ENCODE results near the gene MTMR2. TPM values are rescaled to one million over a fixed set of nuclear protein-coding genes. Genes with fewer than 3 reads are reported as not detected.

MTMR2 gene
- total and polyA plus RNA-seq, 9 of the 15 experiments (the other 6 are each of a cell fraction or from before 2014, with no cell fraction given) = 12.6 to 35.8 (median 25.2) TPM

- TF ChIP-seq ZBTB40 (IDR thresholded peaks at IDR 0.05) (no peak), ZBTB40 (CRISPR knock-in tag; IDR thresholded peaks at IDR 0.05) (no peak), SAFB2 (IDR thresholded peaks at IDR 0.05; ENCODE audit: borderline replicate concordance, low read depth, low read length, severe bottlenecking) (no peak), ZNF274 (IDR thresholded peaks at IDR 0.05; ENCODE audit: borderline replicate concordance, low read depth, low read length) (no peak), CCAR2 (IDR thresholded peaks at IDR 0.05; ENCODE audit: low read depth, low read length) (no peak), PHTF2 (CRISPR knock-in tag; IDR thresholded peaks at IDR 0.05) (no peak), PKNOX1 (IDR thresholded peaks at IDR 0.05) (no peak), RREB1 (CRISPR knock-in tag; IDR thresholded peaks at IDR 0.05) (no peak), MBD2 (IDR thresholded peaks at IDR 0.05; ENCODE audit: borderline replicate concordance, low read depth) (no peak), KLF16 (IDR thresholded peaks at IDR 0.05) (no peak)
These were observed 37.9 kb upstream of the MTMR2 start (continued) for GRCh38 chr11:95961758-95962157.
